Fibroblast of skin of scalp (primary cell): ENCODE data around the gene EFCAB6.

Source experiments
- DNase-seq: peaks from one replicate; pipeline ENCODE4 v3.0.0-alpha.2; 2013

The EFCAB6 gene

GRCh38 chr22:43497956-43498855 is 313.9 kb downstream of the EFCAB6 start:
- DNase-seq: no peak

DNA sequence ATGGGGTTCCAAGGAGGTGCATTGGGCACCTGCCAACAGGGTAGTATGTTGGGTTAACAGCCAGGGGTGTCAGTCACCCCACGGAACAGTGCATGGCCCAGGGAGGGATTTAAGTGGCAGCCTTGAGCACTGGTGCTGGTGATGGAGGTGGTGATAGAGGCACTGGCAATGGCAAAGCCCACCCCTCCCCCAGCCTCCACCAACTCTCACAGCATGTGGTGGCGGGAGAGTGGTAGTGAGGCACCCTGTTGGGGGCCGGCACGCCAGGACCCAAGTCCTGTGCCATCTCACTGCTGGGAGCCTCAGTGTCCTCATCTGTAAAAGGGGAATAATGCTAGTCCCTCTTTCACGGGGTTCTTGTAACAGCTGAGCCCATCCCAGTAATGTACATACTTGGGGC is 318.8 kb downstream of the EFCAB6 start:
- no peak for DNase-seq

DNA sequence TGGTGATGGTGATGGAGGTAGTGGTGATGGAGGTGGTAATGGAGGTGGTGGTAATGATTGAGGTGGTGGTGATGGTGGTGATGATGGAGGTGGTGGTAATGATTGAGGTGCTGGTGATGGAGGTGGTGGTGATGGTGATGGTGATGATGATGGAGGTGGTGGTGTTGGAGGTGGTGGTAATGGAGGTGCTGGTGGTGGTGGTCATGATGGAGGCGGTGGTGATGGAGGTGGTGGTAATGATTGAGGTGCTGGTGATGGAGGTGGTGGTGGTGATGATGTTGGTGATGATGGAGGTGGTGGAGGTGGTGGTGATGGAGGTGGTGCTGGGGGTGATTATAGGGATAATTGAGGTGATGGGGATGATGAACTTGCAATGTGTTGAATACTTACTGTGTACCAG is 320.4 kb downstream of the EFCAB6 start:
- no peak for DNase-seq

DNA sequence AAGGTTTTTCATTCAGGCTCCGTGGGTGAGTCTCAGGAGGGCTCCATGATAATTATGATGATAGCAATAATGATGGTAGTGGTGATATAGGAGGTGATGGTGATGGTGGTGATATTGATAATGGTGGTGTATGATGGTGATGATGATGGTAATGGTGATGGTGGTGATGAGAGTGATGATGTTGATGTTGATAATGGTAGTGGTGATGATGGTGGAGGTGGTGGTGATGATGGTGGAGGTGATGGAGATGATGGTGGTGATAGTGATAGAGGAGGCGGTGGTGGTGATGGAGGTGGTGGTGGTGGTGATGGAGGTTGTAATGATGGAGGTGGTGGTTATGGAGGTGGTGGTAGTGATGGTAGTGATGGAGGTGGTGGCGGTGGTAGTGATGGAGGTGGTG is 320.9 kb downstream of the EFCAB6 start:
- DNase-seq: no peak

- DNase-seq: no peak
Measured at GRCh38 chr22:43490311-43490710, 321.8 kb downstream of the EFCAB6 start.

GRCh38 chr22:43488937-43489336 is 323.2 kb downstream of the EFCAB6 start:
- no peak for DNase-seq

GRCh38 chr22:43488031-43488866 is 323.9 kb downstream of the EFCAB6 start:
- DNase-seq: no peak

- no peak for DNase-seq
Measured at GRCh38 chr22:43487311-43488030, 324.6 kb downstream of the EFCAB6 start.

DNA sequence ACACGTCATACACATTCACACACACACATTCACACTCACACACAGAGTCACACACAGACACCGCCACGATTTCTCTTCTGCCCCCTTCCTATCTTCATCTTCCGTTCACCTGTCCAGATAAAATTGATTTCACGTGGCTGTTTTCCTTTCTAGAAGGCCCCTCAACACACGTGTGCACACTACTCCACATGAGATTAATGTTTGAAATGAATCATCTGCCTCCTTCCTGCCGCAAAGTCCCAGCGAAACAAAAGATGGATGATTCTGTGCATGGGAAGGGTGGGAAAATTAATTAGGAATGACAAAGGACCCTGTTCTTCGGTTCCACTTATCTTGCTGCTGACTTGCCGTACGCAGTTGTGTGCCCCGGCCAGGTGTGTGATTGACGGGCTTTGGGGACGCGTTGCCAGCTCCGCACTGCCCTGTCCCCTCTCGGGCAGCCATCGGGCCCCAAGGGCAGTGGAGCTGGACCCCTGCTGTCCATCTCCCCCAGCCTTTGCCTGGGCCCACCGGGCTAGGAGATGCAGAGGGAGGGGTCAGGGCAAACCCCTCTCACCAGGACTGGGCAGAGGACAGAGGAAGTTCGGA is 326.5 kb downstream of the EFCAB6 start:
- no peak for DNase-seq

- no peak for DNase-seq
Measured at GRCh38 chr22:43484227-43484626, 327.9 kb downstream of the EFCAB6 start.

DNA sequence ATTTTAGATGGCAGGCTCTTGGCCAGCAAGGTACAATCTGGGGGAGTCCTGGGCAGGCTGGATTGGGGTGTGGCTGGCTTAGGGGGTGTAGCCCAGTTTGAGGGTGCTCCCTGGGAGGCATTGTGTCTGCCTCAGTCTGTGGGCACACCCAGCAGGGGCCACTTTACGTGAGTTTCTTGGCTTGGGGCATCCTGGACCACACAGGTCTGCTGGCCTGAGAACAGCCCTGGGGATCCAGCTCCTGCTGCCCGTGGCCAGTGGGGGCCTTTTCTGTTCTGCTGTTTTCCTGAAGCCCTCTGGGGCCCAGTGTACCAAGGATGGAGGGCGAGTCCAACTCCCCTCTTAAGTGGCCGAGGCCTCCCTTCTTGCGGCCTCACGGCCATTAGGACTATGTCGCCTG is 328.4 kb downstream of the EFCAB6 start:
- DNase-seq: no peak

GRCh38 chr22:43483266-43483665 is 328.8 kb downstream of the EFCAB6 start:
- DNase-seq: no peak

DNA sequence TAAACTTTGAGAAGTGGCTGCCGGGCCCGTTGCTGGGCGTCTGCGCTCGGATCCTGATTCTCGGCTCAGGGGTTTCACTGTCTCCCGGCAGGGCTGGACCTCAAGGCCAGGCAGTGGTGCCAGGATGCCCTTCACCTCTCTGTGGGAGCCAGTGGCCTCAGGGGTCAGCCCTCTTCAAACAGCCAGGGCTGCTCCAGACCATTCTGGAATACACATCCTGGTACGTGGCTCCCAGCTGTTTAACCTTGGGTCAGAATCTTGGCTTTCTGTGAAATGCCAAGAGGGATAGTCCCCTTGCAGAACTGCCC is 329.8 kb downstream of the EFCAB6 start:
- DNase-seq: no peak

DNA sequence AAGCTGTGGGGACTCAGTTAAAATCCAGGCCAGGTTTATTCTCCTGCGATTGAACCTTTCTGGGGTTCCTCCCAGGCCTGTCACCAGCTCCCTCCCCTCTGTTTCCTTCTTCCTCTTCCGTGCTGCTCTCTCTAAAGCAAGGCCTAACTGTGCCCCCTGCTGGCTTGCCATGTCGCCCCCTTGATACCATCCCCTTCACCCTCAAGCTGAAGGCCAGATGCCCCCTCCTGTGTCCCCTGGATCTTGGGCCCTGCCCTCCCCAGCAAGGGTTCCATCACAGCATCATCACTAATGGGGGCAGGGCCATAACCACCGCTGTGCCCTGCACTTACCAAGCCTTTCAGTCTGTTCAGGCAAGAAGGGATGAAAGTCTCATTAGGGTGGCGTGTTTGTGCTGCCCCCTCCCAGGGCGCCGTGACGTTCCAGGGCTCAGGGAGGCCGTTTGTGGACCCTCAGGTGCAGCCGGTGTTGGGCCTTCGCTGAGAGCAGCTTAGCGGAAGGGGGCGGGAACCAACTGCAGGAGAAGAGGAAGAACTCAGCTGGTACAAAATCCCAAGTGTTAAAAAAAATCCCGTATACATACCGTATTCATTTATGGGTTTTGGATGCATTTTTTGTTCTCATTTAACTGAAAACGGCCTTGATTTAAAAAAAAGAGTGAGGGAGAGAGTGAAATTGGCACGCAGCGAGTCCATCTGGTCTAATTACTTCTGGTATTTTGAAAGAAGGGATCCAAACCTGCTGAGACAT is 330.4 kb downstream of the EFCAB6 start:
- DNase-seq: no peak

DNA sequence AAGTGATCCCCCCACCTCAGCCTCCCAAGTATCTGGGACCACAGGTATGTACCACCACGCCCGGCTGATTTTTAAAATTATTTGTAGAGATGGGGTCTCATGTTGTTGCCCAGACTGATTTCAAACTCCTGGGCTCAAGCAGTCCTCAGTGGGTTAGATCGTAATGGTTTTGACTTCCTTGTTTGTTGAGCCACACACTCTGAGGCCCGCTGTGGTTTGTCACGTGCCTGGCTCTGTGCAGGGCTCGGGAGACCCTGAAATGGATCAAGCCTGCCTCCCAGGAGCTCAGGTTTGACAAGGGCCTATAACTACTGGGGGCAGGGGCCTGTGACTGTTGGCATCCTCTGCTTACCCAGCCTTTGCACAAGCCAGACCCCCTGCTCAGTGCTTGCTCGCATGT is 332.1 kb downstream of the EFCAB6 start:
- no peak for DNase-seq

- DNase-seq: no peak
Measured at GRCh38 chr22:43479301-43479950, 332.7 kb downstream of the EFCAB6 start.
